ENCODE data around the gene ERVH48-1.

- TF ChIP-seq CTCF (IDR thresholded peaks at IDR 0.05) (no peak), POLR2AphosphoS5 (IDR thresholded peaks at IDR 0.05) (no peak), POLR2A (IDR thresholded peaks at IDR 0.05) (no peak)
These were observed 6.3 kb upstream of the ERVH48-1 start for GRCh38 chr21:42931560-42932235.
